GM19099 (cell line): ENCODE measurements around the gene POU2F3.

Source experiments
- POLR2A ChIP-seq: IDR thresholded peaks from 3 replicates; pipeline ENCODE4 v1.6.1; 2011; ENCODE audit warnings: low read depth; ENCODE audit not compliant: insufficient read length; ENCODE audit errors: extremely low read depth

Gene POU2F3

DNA sequence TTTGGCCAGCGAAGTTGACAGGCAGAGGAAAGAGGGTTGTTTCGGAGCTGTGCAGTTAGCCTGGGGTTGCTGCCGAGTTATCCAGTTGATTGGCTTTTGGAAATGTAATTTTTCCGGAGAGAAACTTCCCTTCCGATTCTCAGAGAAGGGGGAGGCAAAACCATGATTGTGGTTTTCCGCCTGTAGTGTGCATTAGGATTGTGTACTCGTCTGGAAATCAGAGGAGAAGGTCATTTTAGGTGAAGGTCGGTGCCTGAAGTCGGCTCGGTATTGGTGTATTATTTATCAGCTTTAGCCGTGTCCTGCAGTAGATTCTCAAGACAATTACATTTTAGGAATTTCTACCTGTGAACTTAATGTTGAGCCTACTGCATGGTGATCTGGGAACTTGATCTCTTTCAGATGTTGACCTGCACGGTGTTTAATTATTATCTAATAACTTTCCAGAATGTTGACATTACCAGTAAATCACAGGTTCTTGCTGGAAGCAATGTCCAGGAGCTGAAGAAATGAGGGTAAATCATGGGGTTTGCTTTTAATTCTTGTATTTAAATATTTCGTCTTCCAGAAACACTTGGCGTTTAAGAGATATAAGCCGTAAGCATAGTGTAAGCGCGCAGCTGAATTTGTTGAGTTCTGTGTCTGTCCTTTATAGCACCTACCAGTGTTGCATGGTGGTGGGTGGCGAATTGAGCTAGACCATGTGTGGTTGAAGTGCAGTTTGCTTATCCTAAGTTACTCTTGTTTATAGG, 97.6 kb downstream of the POU2F3 start:
- TF ChIP-seq POLR2A, result no peak

DNA sequence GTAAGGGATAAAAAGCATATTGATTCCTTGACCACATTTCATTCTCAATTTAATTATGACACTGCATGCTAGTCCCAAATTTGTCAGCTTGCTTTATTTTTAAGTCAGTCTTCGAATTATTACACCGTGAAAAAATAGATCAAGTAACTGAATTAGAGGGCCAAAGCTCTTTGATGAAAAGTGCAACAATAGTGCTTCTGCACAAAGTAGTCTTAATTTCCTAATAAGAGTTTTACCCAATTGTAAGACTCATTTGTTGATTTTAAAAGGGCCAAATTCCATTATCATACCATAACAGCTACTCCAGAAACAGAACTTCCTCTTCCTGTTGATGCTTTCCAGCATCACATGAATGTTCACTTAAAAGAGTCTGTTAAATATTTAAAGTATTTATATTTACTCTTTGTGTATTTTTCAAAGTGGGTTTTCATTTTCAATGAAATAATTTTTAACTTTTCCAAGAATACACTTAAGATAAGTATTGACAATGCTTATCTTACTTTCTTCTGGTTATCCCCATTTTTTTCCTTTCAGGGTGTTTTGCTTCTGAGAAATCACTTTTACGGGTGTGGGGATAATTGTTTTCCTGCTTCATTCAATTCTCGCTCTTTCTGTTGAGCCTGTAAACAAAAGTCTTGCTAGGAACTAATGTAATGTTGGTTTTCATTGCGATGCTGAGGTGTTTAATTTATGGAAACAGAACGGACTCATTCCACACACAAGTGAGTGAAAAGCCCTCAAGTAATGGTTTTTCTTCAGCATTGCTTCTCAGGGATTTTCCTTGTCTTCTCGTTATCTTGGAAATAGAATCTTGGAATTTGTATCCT, 98.4 kb downstream of the POU2F3 start:
- no peak for TF ChIP-seq POLR2A

DNA sequence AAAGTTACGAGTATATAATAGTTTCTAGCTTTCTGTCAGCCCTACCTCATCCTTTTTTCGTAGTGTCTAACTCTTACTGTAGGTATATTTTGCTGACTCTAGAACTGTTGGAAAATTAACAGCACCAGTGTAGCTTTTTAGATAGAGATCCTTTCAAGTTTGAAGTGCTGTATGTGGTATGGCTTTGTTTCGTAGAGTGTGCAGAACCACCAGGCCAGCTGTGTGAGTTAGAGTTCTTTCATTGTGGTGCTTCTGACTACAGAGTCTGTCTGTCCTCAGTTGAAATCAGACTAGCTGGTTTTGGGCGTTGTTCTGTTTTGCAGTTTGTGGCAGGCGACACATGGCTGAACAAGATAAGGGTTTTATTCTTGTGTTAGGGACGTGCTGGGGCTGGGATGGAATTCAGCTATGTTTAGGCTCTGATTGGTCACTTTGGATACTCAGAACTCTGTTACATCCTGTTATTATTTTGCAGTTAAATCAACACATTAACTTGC, 99.5 kb downstream of the POU2F3 start:
- no peak for TF ChIP-seq POLR2A

DNA sequence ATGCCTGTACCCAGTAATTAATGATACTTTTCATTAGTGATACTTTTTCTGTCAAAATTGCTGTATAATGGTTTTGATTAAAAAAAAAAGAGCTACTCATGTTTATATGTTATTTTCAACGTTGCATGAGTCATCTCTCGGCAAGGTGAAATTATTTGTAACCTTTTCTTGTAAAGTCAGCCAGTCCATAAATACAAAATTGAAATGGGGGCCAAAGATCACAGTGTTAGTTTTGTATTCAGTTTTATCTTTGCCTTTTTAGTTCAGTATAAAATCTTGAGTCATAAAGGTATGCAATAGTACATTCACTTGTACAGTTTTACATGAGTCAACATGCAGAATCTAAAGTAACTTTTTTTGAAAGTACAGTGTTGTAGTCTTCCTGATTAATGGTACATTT, 100.6 kb downstream of the POU2F3 start:
- no peak for TF ChIP-seq POLR2A

DNA sequence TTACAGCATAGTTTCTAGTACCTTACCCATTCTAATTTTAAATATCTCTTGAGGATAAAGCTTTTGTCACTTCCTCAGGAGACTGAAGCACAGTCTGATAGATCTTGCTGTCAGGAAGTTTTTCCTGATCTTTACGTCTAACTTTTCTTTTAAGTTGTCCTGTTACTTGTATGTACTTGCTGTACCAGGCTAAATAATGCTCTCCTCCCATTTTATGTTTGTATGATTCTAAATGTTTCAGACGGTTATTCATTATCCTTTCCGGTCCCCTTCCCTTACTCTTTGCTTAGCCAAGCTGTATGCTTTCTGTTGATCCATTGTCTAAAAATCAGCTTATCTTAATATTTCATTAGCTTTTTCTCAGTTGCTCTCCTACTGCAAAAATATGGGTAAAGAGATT, 102.3 kb downstream of the POU2F3 start:
- no peak for TF ChIP-seq POLR2A

DNA sequence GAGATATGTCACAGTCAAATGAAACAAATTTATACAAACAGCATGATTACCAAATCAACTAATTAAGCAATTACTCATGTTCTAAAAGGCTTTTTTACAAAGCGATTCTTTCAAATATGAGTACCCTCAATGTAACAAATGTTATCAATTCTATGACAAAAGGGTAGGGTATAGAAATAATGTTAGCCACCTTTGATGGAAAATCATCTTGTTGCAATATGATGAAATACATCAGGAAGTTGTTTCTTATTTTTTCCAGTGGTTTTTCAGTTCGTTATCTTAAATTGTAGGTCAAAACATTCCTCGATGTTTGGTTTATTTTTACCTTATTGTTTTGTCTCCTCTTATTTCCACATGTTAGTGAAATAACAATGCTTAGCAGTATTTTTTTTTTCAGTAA, 102.7 kb downstream of the POU2F3 start:
- TF ChIP-seq POLR2A, result no peak

DNA sequence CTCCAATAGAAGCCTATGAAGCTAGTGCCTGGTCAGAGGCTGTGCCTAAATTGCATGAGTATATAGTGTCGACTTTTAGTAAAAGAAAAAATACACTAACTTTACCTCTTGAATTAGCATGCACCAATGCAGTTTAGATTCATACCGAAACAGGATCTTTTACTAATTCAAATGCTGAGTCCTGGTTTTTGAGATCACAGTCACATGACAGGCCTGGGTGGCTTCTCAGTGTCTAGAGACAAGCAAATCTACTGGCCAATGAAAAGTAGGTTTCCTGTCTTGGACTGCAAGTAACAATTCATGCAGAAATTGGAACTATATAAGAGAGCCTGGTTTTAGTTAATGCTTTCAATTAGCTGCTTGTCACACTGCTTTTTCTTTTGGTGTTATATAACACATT, 103.5 kb downstream of the POU2F3 start:
- no peak for TF ChIP-seq POLR2A

DNA sequence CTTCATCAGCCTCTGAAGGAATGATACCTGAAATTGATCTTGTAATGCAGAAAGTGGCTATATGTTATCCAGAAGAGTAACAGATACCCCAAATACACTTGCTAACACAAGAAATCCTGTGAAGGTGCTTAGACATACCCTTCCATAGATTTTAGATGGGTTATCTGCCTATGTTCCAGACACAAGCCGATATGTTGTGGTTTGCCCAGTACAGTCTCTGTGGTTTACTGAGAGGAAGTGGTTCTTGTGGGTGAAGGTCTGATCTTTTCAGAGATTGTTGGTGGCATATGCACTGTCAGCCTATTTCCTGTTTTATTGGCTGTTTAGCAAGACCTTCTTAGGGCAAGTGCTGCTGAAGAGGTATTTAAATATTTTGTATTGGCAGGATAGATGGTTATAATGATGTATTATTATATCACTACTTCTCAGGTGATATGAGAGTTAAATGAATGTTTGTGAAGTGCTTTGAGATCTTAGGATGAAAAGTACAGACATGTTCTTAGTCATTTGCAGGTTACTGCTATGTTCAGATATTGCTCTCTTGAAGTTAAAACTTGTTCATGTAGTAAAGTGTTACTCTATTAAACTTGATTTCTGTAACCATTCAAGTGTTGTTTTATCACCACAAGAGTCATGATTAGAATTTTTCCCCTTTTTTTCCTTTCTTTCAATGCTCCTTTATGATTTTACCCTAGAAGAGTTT, 104.5 kb downstream of the POU2F3 start:
- no peak for TF ChIP-seq POLR2A

DNA sequence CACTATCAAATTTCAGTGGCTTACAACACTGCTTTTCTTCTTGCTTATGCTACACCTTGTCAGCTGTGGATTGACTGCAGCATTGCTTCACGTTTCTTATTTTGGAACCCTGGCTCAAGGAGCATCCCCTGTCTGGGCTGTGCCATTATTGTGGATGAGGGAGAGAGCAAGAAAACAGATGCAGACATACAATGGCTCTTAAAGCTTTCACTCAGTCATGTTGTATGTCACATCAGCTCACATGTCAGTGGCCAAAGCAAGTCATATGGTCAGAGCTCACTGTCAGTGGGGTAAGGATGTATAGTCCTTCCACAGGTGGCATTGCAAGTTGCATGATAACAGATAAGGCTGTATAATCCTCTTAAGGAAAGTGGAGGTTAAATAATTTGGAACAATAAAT, 106.3 kb downstream of the POU2F3 start:
- no peak for TF ChIP-seq POLR2A

DNA sequence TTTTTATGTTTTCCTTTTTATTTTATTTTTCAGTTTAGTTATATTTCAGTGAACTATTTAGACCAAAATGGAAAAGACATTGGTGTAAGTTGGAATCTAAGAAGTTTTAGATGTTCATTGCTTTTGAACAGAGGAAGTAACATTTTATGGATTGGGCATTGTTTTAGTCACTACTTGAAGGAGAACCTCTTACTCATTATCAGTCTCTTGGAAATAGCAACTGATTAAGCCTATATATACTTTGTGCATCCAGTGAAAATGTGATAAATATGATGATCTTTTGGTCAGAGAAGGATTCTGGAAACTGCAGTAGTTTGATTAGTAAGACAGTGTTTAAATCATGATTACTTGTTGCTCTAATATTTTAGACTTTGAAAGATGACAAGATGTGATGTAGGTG, 110.7 kb downstream of the POU2F3 start:
- TF ChIP-seq POLR2A, result no peak

DNA sequence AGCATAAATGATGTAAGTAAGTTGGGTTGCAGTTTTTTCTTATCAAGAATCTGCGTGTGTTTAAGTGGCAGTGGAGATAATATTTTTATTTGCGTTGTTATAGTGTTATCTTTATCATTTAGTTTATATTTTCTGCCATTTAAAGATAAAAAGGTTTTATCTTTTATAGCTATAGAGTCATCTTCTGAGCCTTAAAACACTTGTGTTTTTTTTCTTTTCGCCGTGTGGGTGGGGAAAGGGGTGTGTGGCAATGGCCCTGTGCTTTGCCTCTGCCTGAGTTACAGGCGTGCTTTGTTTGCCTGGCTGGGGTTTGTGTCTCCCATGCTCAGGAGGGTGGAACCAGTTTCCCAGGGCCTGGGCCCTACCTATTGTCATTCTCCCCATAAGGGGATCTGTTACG, 112.5 kb downstream of the POU2F3 start:
- no peak for TF ChIP-seq POLR2A

DNA sequence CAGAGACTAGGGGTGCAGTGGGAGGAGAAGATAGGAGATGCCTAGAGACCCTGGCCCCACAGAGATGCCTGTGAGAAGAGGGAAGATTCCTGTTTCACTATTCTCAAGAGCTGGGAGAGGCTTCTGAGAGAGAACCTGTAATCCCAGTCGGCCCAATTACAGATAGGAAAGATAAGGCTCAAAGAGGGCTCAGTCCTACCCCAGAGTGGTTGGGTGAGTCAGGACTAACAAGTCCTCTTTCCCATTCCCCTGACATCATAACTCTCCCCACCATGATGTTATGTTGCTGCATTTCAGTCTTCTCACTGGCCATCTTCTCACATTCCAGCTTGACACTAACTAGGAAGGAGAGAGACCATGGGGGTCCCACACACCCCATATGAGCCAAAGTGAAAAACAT, 114.1 kb downstream of the POU2F3 start:
- no peak for TF ChIP-seq POLR2A

DNA sequence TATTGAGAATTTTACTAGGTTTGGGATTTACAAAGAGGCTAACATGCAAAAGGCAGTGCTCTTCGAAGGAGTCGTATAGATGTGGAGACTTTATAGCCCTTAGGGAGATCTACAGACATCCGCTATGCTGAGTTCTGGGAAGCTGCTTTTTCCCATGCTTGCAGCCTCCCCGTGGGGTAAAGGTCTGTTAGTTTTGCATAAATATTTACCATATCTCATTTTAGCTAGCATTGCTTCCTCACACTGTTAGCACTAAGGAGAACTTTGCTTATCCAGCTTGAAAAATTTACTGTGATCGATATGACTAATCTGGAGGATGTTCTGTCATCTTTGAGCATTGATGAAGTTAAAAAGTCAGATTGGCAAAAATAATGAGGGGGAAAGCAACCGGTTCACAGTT, 114.8 kb downstream of the POU2F3 start:
- TF ChIP-seq POLR2A, result no peak

DNA sequence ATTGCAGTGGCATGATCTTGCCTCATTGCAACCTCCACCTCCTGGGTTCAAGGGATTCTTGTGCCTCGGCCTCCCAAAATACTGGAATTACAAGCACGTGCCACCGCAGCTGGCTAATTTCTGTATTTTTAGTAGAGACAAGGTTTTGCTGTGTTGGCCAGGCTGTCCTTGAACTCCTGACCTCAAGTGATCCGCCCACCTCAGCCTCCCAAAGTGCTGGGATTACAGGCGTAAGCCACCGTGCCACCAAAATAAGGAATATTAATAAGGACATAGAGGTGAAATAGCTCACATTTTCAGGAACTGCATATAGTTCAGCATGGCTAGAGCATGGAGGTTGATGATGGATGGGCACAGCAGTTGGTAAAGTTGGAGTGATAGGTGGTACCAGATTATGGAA, 117.7 kb downstream of the POU2F3 start:
- TF ChIP-seq POLR2A, result no peak

DNA sequence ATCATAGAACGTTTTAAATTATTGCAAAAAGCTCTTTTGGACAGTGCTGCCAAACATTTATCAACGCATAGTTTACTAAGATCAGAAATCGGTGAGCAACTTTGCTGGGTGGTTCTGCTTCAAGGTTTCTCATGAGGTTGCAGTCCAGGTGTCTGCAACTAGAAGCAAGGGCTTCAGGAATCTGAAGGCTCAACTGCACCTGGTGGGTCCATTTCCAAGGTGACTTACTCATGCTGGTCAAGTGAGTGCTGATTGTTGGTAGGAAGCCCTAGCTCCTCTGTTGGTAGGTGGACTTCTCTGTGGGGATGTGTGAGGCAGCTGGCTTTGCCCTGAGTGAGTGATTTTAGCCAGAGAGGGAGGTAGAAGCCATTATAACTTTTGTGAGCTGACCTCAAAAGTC, 118.8 kb downstream of the POU2F3 start:
- no peak for TF ChIP-seq POLR2A

DNA sequence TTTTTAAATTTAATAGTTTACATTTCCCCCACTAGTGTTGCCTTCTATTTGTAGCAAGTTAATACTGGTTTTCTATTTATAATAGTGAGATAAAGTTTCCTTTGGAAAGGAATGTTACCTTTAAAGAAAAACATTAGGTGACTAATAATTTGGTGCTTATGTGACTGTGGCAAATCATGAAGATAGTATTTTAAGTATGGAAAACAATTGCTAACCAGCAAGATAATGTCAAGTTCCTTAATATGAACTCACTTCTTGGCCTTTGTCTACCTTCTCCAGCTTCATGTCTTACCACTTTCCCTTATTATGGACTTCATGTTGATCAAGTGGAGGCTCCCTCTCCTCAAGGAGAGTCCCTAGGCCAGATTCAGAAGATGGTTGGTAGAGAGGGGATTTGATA, 123.5 kb downstream of the POU2F3 start:
- TF ChIP-seq POLR2A, result no peak

DNA sequence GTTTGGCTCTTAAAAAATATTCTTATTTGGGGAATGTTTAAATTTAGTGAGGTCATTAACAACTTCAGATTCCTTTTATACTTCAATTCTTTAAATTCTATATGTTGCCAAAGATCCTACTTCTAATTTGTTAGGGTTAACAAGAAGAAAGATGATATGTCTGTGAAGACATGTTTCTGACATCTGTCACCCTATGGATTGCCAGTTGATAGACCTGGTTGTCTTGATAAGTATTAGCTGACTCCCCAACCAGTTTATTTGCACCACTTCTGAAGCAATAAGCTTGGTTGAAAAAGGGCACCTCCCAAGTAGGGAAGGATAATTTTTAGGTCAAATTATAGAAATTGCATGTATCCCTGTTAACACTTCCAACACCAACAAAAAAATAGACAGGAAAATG, 125.6 kb downstream of the POU2F3 start:
- TF ChIP-seq POLR2A, result no peak
